DND-41 (cell line): ENCODE results near the gene MACROH2A2.

Experiments used
- ATAC-seq: fragments of 200-7000 bp; cut with Tn5 transposase; 3 replicates; pipeline ENCODE4 v1.9.1; 2021; ENCODE audit warnings: low read depth; ENCODE audit not compliant: insufficient read depth
- DNase-seq: peaks from one replicate; pipeline ENCODE4 v3.0.0-alpha.2; 2020
- H2AFZ ChIP-seq: 2 replicates; pipeline ENCODE4 v1.6.0; 2012; ENCODE audit warnings: low read depth, low read length
- H3K27ac ChIP-seq: 2 replicates; pipeline ENCODE4 v1.5.1; 2012; ENCODE audit warnings: low read length, inconsistent platforms
- H3K27me3 ChIP-seq: fragments of 200-600 bp; sonication (generic); 2 replicates; pipeline ENCODE4 v1.6.0; 2012; ENCODE audit warnings: low read length, mild to moderate bottlenecking, inconsistent platforms; ENCODE audit not compliant: insufficient read depth, poor library complexity
- H3K36me3 ChIP-seq: 2 replicates; pipeline ENCODE4 v1.5.1; 2012; ENCODE audit warnings: low read length, inconsistent platforms; ENCODE audit not compliant: insufficient read depth
- H3K4me1 ChIP-seq: 2 replicates; pipeline ENCODE4 v1.5.1; 2012; ENCODE audit warnings: mild to moderate bottlenecking, low read length; ENCODE audit not compliant: insufficient read depth
- H3K4me2 ChIP-seq: 2 replicates; pipeline ENCODE4 v1.6.0; 2012; ENCODE audit warnings: mild to moderate bottlenecking, moderate library complexity, low read length, inconsistent platforms; ENCODE audit not compliant: insufficient read depth
- H3K4me3 ChIP-seq, 2 experiments: fragments of 200-600 bp in 1 of 2; shearing (Covaris generic) in 1 of 2; 2 replicates each; pipeline ENCODE4 v1.5.1; 2012 to 2016; ENCODE audit warnings: inconsistent platforms in 2 of 2, low read length in 2 of 2, mild to moderate bottlenecking in 2 of 2, low read depth in 1 of 2, moderate library complexity in 1 of 2
- H3K79me2 ChIP-seq: 2 replicates; pipeline ENCODE4 v1.6.0; 2012; ENCODE audit warnings: low read length, inconsistent platforms; ENCODE audit not compliant: insufficient read depth
- H3K9ac ChIP-seq: 2 replicates; pipeline ENCODE4 v1.6.0; 2012; ENCODE audit warnings: low read depth, mild to moderate bottlenecking, inconsistent platforms, low read length, moderate library complexity
- H3K9me3 ChIP-seq: 2 replicates; pipeline ENCODE4 v1.5.1; 2012; ENCODE audit warnings: low read length, moderate library complexity, mild to moderate bottlenecking, inconsistent platforms; ENCODE audit not compliant: insufficient read depth, severe bottlenecking
- H4K20me1 ChIP-seq: 2 replicates; pipeline ENCODE4 v1.6.0; 2012; ENCODE audit warnings: low read length; ENCODE audit not compliant: insufficient read depth
- CTCF ChIP-seq: IDR thresholded peaks from 2 replicates; pipeline ENCODE4 v1.5.1; 2012; ENCODE audit warnings: borderline replicate concordance, low read length, moderate library complexity, mild to moderate bottlenecking; ENCODE audit not compliant: poor library complexity, severe bottlenecking; ENCODE audit errors: extremely low read depth
- EZH2 ChIP-seq: IDR thresholded peaks from 3 replicates; pipeline ENCODE4 v1.6.1; 2012; ENCODE audit warnings: borderline replicate concordance, low read depth, mild to moderate bottlenecking, moderate library complexity, low read length, inconsistent platforms; ENCODE audit not compliant: severe bottlenecking

The MACROH2A2 gene

GRCh38 chr10:70048030-70048723 lies 4.5 kb upstream of the MACROH2A2 start:
- TF ChIP-seq EZH2 (no peak), CTCF (no peak)
- H3K9ac ChIP-seq: no peak overlapping the region
- H3K9me3 ChIP-seq: no peaks in the 10 kb centered on the region
- H3K27ac ChIP-seq: no peak overlapping the region
- peaks cover 15% of the 10 kb centered on the region for H3K27me3 ChIP-seq
- no peaks in the 10 kb centered on the region for H3K36me3 ChIP-seq
- no peak overlapping the region for H2AFZ ChIP-seq
- no peaks in the 10 kb centered on the region for H4K20me1 ChIP-seq
- ATAC-seq (no peak), DNase-seq (no peak)
- H3K4me3 ChIP-seq: no peak overlapping the region
- no peaks in the 10 kb centered on the region for H3K4me1 ChIP-seq
- no peak overlapping the region for H3K4me2 ChIP-seq
- no peaks in the 10 kb centered on the region for H3K79me2 ChIP-seq

GRCh38 chr10:70051848-70052247 lies 798 bp upstream of the MACROH2A2 start:
- H3K27ac ChIP-seq: no peak overlapping the region
- no peaks in the 10 kb centered on the region for H3K79me2 ChIP-seq
- no peak overlapping the region for H3K9ac ChIP-seq
- ATAC-seq (no peak), DNase-seq (no peak)
- H3K36me3 ChIP-seq: no peaks in the 10 kb centered on the region
- no peak overlapping the region for H2AFZ ChIP-seq
- TF ChIP-seq CTCF (no peak), EZH2 (no peak)
- no peaks in the 10 kb centered on the region for H3K4me1 ChIP-seq
- no peak overlapping the region for H3K4me2 ChIP-seq
- no peaks in the 10 kb centered on the region for H3K9me3 ChIP-seq
- H3K4me3 ChIP-seq: no peak overlapping the region
- no peaks in the 10 kb centered on the region for H4K20me1 ChIP-seq
- peaks cover 17% of the 10 kb centered on the region for H3K27me3 ChIP-seq

GRCh38 chr10:70053218-70053840 lies 683 bp downstream of the MACROH2A2 start:
- H3K4me1 ChIP-seq: no peaks in the 10 kb centered on the region
- H3K9me3 ChIP-seq: no peaks in the 10 kb centered on the region
- H3K36me3 ChIP-seq: no peaks in the 10 kb centered on the region
- H3K9ac ChIP-seq: no peak overlapping the region
- no peak overlapping the region for H3K4me3 ChIP-seq
- TF ChIP-seq CTCF: no peak
- H3K79me2 ChIP-seq: no peaks in the 10 kb centered on the region
- no peak overlapping the region for H3K27ac ChIP-seq
- peaks cover 19% of the 10 kb centered on the region for H3K27me3 ChIP-seq
- no peaks in the 10 kb centered on the region for H4K20me1 ChIP-seq
- no peak overlapping the region for H2AFZ ChIP-seq
- ATAC-seq (no peak), DNase-seq (no peak)
- no peak overlapping the region for H3K4me2 ChIP-seq
